Uterine smooth muscle cell (primary cell): ENCODE results near the gene HAO2. TPM values are rescaled to one million over a fixed set of nuclear protein-coding genes. Genes with fewer than 3 reads are reported as not detected.

ENCODE experiments used
- total RNA-seq: library from RNA; depleted of rRNA; stranded (reverse); fragments of >200 nt; gene quantifications from 2 replicates; pipeline ENCODE4 v1.2.3, GENCODE V29; 2014

HAO2 gene
- total RNA-seq, result not detected in 2 replicates

DNA sequence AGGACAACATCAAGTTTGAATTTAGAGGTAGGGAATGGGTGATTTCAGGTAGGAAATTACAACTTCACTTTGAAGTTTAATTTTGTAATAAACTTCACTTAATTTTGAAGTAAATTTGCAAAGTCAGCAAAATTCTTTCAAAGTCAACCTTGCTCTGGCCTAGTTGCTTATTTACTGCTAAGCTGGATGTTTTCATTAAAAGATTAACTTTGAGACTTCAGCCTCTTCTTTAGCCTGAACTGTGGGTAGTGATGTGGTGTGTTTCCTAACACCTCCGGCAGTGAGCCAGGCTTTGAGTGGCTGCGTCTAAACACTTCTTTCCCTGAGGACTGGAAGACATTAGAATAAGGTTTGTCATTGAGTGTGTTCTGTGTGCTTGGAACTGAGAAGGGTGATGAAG lies at the start of gene HAO2:
Gene HAO2, plus strand, starts transcription at position 232 of the 400 bp plus-strand sequence. CDS start 12,301 bp downstream, outside the sequence.

DNA sequence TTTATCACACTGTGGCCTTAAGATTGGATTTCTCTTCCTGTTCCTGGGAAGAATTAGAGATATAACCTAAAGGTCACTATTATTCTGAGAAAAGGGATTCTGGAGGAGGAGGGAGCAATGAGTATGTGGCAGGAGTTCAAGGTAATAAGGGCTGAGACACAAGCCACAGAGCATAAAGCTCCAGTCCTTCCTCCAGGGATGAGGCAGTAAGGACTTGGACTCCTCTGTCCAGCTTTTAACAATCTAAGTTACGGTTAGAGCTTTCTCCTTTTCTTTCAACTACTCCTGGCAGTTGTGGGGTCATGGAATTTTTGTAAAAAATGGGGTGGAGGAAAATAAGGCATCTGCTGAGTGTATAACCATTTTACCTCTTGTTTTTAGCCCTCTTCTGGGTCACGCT lies 46.4 kb downstream of the HAO2 start, which contains the start of gene HSD3B2:
Gene HSD3B2, plus strand, starts transcription at position 201 of the 400 bp plus-strand sequence. CDS start 270 bp downstream, outside the sequence.

Other genes with a start within 250 kb of the HAO2 start
- 17.3 and 18.2 TPM in 2 replicates for gene WARS2, start 228.1 kb upstream of the HAO2 start, total RNA-seq
- not detected in 2 replicates for gene HSD3B2, start 46.4 kb downstream of the HAO2 start, total RNA-seq
- gene HSD3B1, start 138.4 kb downstream of the HAO2 start, total RNA-seq, result not detected in 2 replicates